ENCODE data around the gene RBBP8. TPM values are rescaled to one million over a fixed set of nuclear protein-coding genes. Genes with fewer than 3 reads are reported as not detected.

RBBP8 gene
- total RNA-seq, 2 donors from 2014 or later, result 57.2 to 64.2 TPM

GRCh38 chr18:23072079-23072478 is 139.0 kb downstream of the RBBP8 start:
- H3K4me3 Mint-ChIP-seq, result peak overlapping the region in 1 of 2 donors; percentile 75
- H3K36me3 Mint-ChIP-seq (ENCODE audit: insufficient read depth in 2 of 2), result peaks cover 3 to 6% of the 10 kb centered on the region in 2 donors
- peak overlapping the region; percentile 21 for H3K27ac Mint-ChIP-seq
- DNase-seq, result no peak
- ATAC-seq (replicated peaks in 1 of 2), result no peak
- peaks cover 5 to 7% of the 10 kb centered on the region in 2 donors for H3K9me3 Mint-ChIP-seq
- H3K27me3 Mint-ChIP-seq (ENCODE audit: low read depth), result no peaks in the 10 kb centered on the region
- peaks cover 45% of the 10 kb centered on the region for H3K4me1 Mint-ChIP-seq (ENCODE audit: low read depth)

DNA sequence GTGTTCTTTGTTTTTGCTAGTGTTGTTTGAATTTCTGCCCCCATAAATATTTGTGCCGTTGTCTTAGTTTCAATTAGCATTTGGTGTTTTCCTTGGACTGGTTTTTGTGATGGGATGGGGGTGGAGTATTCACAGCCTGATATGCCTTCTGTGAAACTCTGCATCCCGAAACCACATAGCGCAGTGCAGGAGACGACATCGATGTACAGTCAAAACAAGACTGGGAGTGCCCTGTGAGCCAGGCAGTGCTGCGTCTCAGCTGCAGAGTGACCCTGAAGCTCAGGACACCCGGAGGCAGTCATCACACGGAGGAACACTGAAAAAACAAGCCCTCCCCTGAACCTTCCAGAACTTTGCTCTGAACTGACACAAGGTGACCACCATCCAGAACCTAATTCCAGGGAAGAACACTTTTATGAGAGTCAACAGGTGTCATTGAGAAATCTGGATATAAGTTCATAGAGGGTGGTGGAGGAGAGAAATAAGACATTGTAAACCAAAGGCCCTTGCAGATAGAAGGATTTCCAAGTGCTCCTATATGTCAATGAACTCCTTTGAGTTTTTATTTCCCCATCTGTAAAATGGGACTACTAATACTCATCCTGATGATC is 141.0 kb downstream of the RBBP8 start:
- H3K9me3 Mint-ChIP-seq, result peaks cover 4 to 6% of the 10 kb centered on the region in 2 donors
- no peak overlapping the region for H3K4me3 Mint-ChIP-seq
- DNase-seq, result no peak
- H3K27ac Mint-ChIP-seq, result no peak overlapping the region
- H3K36me3 Mint-ChIP-seq (ENCODE audit: insufficient read depth in 2 of 2), result peaks cover 3 to 5% of the 10 kb centered on the region in 2 donors
- no peaks in the 10 kb centered on the region for H3K27me3 Mint-ChIP-seq (ENCODE audit: low read depth)
- ATAC-seq (replicated peaks in 1 of 2), result no peak
- peaks cover 56% of the 10 kb centered on the region for H3K4me1 Mint-ChIP-seq (ENCODE audit: low read depth)

Other genes starting within 250 kb of the RBBP8 start
- gene CABLES1, start 202.2 kb downstream of the RBBP8 start, total RNA-seq, result 10 to 100 TPM in 1 of 2 donors, 1 to 10 TPM in 1; 5.5 to 15.0 TPM